Measurements from ENCODE around the gene SNRNP48. TPM values are rescaled to one million over a fixed set of nuclear protein-coding genes. Genes with fewer than 3 reads are reported as not detected.

The SNRNP48 gene
- total and polyA plus RNA-seq, 2 of the 8 experiments (the other 6 are each of a cell fraction or from before 2014, with no cell fraction given) = 7.7 to 21.0 TPM

DNA sequence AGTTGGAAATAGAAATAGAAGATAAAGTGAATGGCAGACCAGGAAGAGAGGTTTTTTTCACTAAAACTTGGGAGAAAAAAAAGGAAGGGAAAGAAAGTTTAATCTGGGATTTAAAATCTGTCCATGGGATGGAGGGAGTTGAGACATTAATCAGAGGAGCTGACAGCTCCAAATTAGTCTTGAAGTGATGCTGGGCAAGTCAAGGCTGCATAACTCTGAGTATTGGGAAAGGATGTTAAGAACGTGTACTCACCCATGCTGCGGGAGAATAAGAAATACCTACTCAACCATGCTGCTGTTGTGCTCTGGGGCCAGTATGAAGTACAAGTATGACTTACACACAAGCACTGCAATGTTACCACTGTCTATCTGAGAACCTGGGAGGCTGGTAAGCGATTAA is 47.5 kb downstream of the SNRNP48 start (continued):
- TF ChIP-seq BRCA1 (IDR thresholded peaks at IDR 0.05; ENCODE audit: low read depth, low read length) (no peak), RBBP5 (IDR thresholded peaks at IDR 0.05; ENCODE audit: borderline replicate concordance, low read depth, low read length) (no peak), JUND (IDR thresholded peaks at IDR 0.05; ENCODE audit: low read length) (no peak), ATF2 (IDR thresholded peaks at IDR 0.05; ENCODE audit: low read length) (no peak), KDM5A (IDR thresholded peaks at IDR 0.05; ENCODE audit: low read length) (no peak), KDM4A (IDR thresholded peaks at IDR 0.05; ENCODE audit: low read depth, low read length, severe bottlenecking) (no peak)

Data from H1 (cell line).